ENCODE measurements around the gene NDUFS3.

- TF ChIP-seq, protein P1, sequence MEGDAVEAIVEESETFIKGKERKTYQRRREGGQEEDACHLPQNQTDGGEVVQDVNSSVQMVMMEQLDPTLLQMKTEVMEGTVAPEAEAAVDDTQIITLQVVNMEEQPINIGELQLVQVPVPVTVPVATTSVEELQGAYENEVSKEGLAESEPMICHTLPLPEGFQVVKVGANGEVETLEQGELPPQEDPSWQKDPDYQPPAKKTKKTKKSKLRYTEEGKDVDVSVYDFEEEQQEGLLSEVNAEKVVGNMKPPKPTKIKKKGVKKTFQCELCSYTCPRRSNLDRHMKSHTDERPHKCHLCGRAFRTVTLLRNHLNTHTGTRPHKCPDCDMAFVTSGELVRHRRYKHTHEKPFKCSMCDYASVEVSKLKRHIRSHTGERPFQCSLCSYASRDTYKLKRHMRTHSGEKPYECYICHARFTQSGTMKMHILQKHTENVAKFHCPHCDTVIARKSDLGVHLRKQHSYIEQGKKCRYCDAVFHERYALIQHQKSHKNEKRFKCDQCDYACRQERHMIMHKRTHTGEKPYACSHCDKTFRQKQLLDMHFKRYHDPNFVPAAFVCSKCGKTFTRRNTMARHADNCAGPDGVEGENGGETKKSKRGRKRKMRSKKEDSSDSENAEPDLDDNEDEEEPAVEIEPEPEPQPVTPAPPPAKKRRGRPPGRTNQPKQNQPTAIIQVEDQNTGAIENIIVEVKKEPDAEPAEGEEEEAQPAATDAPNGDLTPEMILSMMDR (optimal IDR thresholded peaks at IDR 0.05 in 1 of 3, IDR thresholded peaks at IDR 0.05 in 1 of 3, conservative IDR thresholded peaks at IDR 0.05 in 1 of 3; ENCODE audit: extremely low read depth in 1 of 3, insufficient read depth in 2 of 3, low read length in 3 of 3): no peak
- no peak for TF ChIP-seq EZH2 (IDR thresholded peaks at IDR 0.05; ENCODE audit: low read length)
These were observed at the start of gene NDUFS3, which contains the start of gene KBTBD4 for GRCh38 chr11:47578524-47579494.
